WTC11 (cell line): Measurements from ENCODE around the gene HES4.

ENCODE experiments used
- CBFB ChIP-seq: sonication (generic); formaldehyde crosslinking; IDR thresholded peaks from 2 replicates; pipeline ENCODE4 v1.8.1; 2022; ENCODE audit warnings: mild to moderate bottlenecking, low read depth, missing genetic modification reagents
- ELF4 ChIP-seq: sonication (generic); formaldehyde crosslinking; IDR thresholded peaks from 2 replicates; pipeline ENCODE4 v1.8.1; 2022; ENCODE audit warnings: low read depth, mild to moderate bottlenecking, moderate library complexity, missing genetic modification reagents
- MYBL2 ChIP-seq: sonication (generic); formaldehyde crosslinking; IDR thresholded peaks from 2 replicates; pipeline ENCODE4 v1.8.1; 2023; ENCODE audit warnings: mild to moderate bottlenecking, moderate library complexity, missing genetic modification reagents
- TF ChIP-seq, protein P1 (sequence below): fragments of 200-600 bp; IDR thresholded peaks from 2 replicates; pipeline ENCODE4 v1.8.0; 2022; ENCODE audit warnings: antibody characterized with exemption

DNA sequence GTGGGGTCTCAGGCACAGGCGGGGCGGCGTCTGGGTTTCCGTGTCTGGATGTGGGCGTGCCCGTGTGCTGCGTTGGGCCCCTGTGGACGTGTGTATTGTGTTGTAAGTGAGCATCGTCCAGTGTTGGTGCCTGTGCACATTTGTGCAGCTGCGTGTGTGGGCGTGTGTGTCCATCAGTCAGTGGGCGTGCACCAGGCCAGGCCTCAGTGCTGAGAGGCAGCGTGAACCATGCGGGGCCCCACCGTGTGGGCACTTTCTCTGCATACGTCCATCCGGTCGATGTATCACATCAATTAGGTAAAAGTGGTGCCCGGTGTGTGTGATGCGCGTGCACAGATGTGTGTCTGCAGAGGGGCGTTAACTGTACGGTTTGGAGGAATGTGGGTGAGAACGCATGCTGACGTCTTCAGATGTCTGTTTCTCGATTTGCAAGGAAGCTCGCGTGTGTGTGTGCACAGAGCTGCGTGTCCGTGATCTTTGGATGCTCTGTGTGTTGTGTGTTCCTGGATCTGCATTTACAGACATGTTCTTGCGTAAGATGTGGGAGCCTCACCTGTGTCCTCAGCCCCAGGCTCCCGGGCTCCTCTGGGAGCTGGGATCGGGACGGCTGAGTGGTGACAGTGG is 44.7 kb upstream of the HES4 start:
- TF ChIP-seq, protein P1, sequence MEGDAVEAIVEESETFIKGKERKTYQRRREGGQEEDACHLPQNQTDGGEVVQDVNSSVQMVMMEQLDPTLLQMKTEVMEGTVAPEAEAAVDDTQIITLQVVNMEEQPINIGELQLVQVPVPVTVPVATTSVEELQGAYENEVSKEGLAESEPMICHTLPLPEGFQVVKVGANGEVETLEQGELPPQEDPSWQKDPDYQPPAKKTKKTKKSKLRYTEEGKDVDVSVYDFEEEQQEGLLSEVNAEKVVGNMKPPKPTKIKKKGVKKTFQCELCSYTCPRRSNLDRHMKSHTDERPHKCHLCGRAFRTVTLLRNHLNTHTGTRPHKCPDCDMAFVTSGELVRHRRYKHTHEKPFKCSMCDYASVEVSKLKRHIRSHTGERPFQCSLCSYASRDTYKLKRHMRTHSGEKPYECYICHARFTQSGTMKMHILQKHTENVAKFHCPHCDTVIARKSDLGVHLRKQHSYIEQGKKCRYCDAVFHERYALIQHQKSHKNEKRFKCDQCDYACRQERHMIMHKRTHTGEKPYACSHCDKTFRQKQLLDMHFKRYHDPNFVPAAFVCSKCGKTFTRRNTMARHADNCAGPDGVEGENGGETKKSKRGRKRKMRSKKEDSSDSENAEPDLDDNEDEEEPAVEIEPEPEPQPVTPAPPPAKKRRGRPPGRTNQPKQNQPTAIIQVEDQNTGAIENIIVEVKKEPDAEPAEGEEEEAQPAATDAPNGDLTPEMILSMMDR: no peak
- TF ChIP-seq ELF4 (CRISPR knock-in tag) (no peak), MYBL2 (no peak), CBFB (CRISPR knock-in tag) (no peak)
